ENCODE measurements around the gene GRAMD1B. TPM values are rescaled to one million over a fixed set of nuclear protein-coding genes. Genes with fewer than 3 reads are reported as not detected.

GRAMD1B gene
- total RNA-seq (1 to 10 TPM; 2.1 to 2.6 TPM), polyA plus RNA-seq (under 1 TPM; 0.29 to 0.51 TPM)

GRCh38 chr11:123429913-123430720 lies at the start of gene GRAMD1B:
Gene GRAMD1B, plus strand, starts transcription at chr11:123430269. Its CDS starts 524 bp downstream, at chr11:123430793.
- H3K9ac ChIP-seq (ENCODE audit: low read depth in 1 of 2, low read length in 2 of 2), result peak within 1 kb of the TSS in 1 of 2 donors; percentile 32
- H3K36me3 ChIP-seq (ENCODE audit: control insufficient read depth in 4 of 4, insufficient read depth in 3 of 4, low read depth in 1 of 4, low read length in 3 of 4), result no peaks in the 10 kb centered on the region
- H3K27ac ChIP-seq (ENCODE audit: low read depth in 1 of 2, low read length in 2 of 2), result peak within 1 kb of the TSS; percentile 31 to 38
- DNase-seq (ENCODE audit: low spot score), result peak; percentile 37
- H3K4me3 ChIP-seq (ENCODE audit: low read depth in 1 of 3, low read length in 3 of 3), result peak within 1 kb of the TSS; percentile 29 to 46 (median 45)
- H3K4me1 ChIP-seq (ENCODE audit: control insufficient read depth in 4 of 4, insufficient read depth in 4 of 4, low read length in 3 of 4), result peaks cover 0 to 10% (median 3%) of the 10 kb centered on the region in 4 donors
- peaks cover 0 to 11% (median 2%) of the 10 kb centered on the region in 4 donors for H3K27me3 ChIP-seq (ENCODE audit: control insufficient read depth in 4 of 4, insufficient read depth in 4 of 4, low read length in 3 of 4)
- TF ChIP-seq ATF3 (IDR thresholded peaks at IDR 0.05) (no peak), HNF4G (IDR thresholded peaks at IDR 0.05) (no peak), EGR1 (IDR thresholded peaks at IDR 0.05; ENCODE audit: low read depth in 2 of 2) (no peak), FOXA1 (IDR thresholded peaks at IDR 0.05) (no peak), NR2F2 (IDR thresholded peaks at IDR 0.05) (no peak), ZBTB33 (IDR thresholded peaks at IDR 0.05) (no peak), RXRA (IDR thresholded peaks at IDR 0.05) (no peak), HNF4A (conservative IDR thresholded peaks at IDR 0.05) (no peak), MAX (IDR thresholded peaks at IDR 0.05) (no peak), CTCF (IDR thresholded peaks at IDR 0.05; ENCODE audit: low read depth, low read length, missing input control) (no peak), GABPA (IDR thresholded peaks at IDR 0.05 in 1 of 2, conservative IDR thresholded peaks at IDR 0.05 in 1 of 2) (no peak)
- 3% methylated on average over 57 of the region's 57 CpGs for WGBS
- H3K9me3 ChIP-seq (ENCODE audit: control insufficient read depth in 4 of 4, low read length in 3 of 4), result no peaks in the 10 kb centered on the region

GRCh38 chr11:123381149-123381548 lies 48.9 kb upstream of the GRAMD1B start:
- no peak overlapping the region for H3K4me3 ChIP-seq (ENCODE audit: low read depth in 1 of 3, low read length in 3 of 3)
- H3K36me3 ChIP-seq (ENCODE audit: control insufficient read depth in 4 of 4, insufficient read depth in 3 of 4, low read depth in 1 of 4, low read length in 3 of 4), result no peaks in the 10 kb centered on the region
- no peak overlapping the region for H3K27ac ChIP-seq (ENCODE audit: low read depth in 1 of 2, low read length in 2 of 2)
- peaks cover 0 to 7% (median 0%) of the 10 kb centered on the region in 4 donors for H3K27me3 ChIP-seq (ENCODE audit: control insufficient read depth in 4 of 4, insufficient read depth in 4 of 4, low read length in 3 of 4)
- H3K9ac ChIP-seq (ENCODE audit: low read depth in 1 of 2, low read length in 2 of 2), result no peak overlapping the region
- H3K9me3 ChIP-seq (ENCODE audit: control insufficient read depth in 4 of 4, low read length in 3 of 4), result no peaks in the 10 kb centered on the region
- no peaks in the 10 kb centered on the region for H3K4me1 ChIP-seq (ENCODE audit: control insufficient read depth in 4 of 4, insufficient read depth in 4 of 4, low read length in 3 of 4)
- no peak for DNase-seq (ENCODE audit: low spot score)
- WGBS, result 90% methylated on average over 5 of the region's 5 CpGs
- TF ChIP-seq FOXA2 (IDR thresholded peaks at IDR 0.05) (no peak), NR2F2 (IDR thresholded peaks at IDR 0.05) (no peak), ATF3 (IDR thresholded peaks at IDR 0.05) (no peak), TAF1 (conservative IDR thresholded peaks at IDR 0.05) (no peak), ZBTB33 (IDR thresholded peaks at IDR 0.05) (no peak), SP1 (IDR thresholded peaks at IDR 0.05) (no peak), GABPA (IDR thresholded peaks at IDR 0.05 in 1 of 2, conservative IDR thresholded peaks at IDR 0.05 in 1 of 2) (no peak), HNF4G (IDR thresholded peaks at IDR 0.05) (no peak), EGR1 (IDR thresholded peaks at IDR 0.05; ENCODE audit: low read depth in 2 of 2) (no peak), RXRA (IDR thresholded peaks at IDR 0.05) (no peak), MAX (IDR thresholded peaks at IDR 0.05) (no peak), JUND (IDR thresholded peaks at IDR 0.05) (no peak), CTCF (IDR thresholded peaks at IDR 0.05; ENCODE audit: low read depth, low read length, missing input control) (no peak), FOXA1 (IDR thresholded peaks at IDR 0.05) (no peak), HNF4A (conservative IDR thresholded peaks at IDR 0.05) (no peak)

Data from liver (tissue), 9 donors.